Smooth muscle cell of the brain vasculature (primary cell): Measurements from ENCODE around the gene IFT122.

ENCODE experiments used
- DNase-seq: peaks from one replicate; pipeline ENCODE4 v3.0.0-alpha.2; 2012; ENCODE audit warnings: low read depth, low spot score

Gene IFT122

DNA sequence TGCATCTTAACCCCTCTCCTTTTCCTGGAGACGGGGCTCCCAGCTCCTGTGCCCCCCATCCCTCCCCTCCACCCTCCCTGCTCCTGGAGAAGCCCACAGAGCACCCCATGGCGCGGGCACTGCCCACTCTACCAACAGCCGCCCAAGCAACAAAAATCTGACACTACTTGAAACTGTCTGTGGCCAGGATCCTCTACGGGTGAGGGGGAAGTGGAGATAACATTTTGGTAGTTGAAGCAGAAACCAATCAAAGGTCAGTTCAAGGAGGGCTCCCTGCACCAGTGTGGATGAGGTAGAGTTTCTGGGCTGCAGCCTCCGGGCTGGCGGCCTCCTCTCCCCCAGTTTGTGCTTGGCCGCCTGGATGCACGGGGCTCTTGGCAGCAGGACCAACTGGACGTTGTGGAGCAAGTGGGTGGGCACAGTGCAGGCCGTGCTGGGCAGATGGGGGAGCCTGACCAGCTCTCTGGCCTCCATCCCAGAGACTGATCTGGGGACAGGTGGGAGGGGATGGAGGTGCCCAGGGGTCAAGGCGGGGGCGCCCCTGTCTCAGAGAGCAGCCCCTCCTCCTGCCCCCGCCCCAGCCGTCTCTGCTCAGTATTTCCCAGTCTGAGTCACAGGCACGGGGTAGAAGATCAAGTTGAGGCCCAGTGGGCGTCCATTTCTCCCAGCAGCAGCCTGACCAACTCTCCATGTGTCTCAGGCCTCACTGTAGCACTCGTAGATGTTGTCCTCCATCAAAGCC lies 115.8 kb downstream of the IFT122 start:
- DNase-seq: no peak

DNA sequence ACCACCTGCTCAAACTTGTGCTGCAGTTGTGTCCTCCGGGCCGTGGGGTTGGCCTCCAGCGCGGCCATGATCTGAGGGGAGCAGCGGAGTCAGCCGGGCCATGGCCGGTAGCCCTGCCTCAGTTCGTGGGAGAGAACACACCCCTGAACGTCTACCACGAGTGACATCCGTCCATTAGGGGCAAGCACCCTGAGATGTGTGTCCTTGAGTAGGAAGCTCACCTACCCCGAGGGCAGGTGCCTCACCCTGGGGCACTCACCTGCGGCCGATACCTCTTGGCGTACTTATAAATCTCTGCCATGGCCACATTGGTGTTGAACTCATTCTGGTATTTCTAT lies 116.3 kb downstream of the IFT122 start:
- no peak for DNase-seq

GRCh38 chr3:129556890-129557547 lies 117.0 kb downstream of the IFT122 start:
- DNase-seq: no peak

GRCh38 chr3:129557548-129557894 lies 117.5 kb downstream of the IFT122 start:
- no peak for DNase-seq

- no peak for DNase-seq
These were observed 118.2 kb downstream of the IFT122 start for GRCh38 chr3:129558081-129558771.

DNA sequence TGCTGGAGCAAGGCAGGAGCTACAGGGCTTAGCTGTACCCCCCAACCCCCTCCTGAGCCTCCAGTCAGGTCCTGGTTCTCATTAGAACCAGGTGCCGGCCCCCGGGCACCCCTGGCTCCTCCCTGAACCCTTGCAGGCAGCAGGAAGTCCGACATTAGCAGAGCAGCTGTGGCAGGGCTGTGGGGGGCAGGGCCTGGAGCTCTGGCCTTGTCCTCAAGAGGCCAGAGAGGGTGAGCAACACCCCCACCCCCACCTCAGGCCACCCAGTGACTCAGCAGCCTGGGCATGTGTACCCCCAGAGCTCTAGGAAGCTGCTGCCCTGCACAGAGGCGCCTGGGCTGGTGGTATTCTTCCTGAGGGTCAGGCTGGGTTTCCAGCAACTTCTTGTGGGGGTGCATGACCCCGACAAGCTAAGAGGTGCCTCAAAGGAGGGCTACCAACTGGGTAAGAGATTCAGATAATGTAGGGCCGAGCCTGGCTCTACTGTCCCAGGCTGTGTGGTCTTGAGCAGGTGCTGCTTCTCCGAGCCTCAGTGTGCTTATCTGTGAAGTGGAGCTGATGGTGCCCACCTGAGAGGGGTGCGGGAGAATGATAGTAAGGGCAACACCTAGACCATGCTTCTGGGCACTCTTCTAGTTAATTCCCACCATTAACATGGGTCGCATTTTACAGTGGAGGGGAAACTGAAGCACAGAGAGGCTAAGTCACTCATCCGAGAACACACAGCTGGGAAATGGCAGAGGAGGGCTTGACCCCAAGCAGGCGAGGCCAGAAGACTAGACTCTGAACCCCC lies 118.9 kb downstream of the IFT122 start:
- DNase-seq: no peak

GRCh38 chr3:129559565-129560079 lies 119.6 kb downstream of the IFT122 start:
- DNase-seq: no peak

DNA sequence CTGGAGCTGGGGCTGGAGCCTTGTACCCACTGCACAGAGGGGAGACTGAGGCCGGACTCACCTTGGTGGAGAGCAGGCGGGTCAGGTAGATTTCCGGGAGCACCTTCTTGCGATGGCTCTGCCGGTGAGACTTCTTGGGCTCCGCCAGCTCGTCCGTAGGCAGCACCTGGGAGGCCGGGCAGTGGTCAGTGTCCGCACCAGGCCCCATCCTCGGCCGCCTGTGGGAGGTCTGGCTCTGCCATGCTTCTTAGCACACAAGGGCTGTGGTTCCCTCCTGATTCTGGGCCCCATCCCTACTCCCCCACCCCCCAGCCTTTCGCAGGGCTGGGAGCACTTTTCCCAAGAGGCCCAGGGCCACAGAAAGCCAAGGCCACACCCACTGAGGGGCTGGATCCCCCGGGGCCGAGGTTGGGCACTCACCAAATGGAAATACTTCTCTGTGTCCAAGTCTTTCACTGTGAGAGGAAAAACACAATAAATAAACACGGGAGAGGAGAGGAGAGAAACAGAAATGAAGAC lies 120.3 kb downstream of the IFT122 start:
- no peak for DNase-seq

DNA sequence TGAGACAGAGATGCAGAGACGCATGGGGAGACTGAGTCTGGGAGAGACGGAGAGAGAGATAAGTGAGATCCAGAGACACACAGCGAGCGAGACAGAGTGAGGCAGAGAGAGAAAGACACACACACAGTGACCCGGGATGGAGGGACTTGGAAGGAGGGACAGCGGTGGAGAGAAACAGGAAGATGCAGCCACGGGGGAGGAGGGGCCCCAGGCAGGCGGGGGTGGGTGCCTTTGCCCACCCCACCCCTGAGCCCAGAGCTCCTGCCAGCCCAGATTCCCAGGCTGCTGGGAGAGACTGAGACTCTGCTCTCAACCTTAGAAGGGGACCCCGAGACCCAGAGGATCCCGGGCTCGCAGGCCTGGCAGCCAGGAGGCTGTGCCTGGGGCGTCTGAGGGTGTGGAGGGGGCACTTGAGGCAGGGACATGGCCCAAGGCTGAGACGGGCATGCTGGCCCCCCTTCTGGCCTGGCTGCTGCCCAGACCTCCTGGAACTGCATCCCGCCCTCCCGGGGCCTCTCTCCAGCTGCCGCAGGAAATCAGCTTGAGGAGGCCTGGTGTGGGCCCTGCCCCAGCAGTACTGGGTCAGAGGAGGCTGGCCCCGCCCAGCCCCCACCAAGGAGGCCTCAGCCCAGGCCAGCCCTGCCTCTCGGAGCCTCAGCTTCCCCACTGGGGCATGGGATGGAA lies 121.0 kb downstream of the IFT122 start:
- no peak for DNase-seq

- DNase-seq: no peak
These were observed 121.7 kb downstream of the IFT122 start for GRCh38 chr3:129561619-129562248.

DNA sequence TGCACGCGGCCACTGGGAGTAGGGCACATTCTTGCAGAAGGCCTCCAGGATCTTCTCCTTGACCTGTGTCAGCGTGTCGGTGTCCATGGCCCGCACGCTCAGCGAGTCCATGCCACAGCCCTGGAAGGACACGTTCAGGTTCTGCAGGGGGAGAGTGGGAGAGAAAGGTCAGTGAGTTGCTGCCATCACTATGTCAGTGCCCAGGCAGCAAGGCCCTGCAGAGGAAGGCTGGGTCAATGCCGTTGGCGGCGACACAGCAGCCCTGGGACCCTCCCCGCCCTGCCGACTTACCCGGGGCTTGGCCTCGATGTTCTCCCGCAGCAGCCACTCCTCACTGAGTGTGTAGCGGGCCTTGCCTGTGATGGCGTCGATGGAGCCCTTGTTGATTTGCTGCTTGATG lies 122.8 kb downstream of the IFT122 start:
- DNase-seq: no peak

GRCh38 chr3:129563332-129563731 lies 123.3 kb downstream of the IFT122 start:
- no peak for DNase-seq

GRCh38 chr3:129563850-129564535 lies 124.0 kb downstream of the IFT122 start:
- no peak for DNase-seq

DNA sequence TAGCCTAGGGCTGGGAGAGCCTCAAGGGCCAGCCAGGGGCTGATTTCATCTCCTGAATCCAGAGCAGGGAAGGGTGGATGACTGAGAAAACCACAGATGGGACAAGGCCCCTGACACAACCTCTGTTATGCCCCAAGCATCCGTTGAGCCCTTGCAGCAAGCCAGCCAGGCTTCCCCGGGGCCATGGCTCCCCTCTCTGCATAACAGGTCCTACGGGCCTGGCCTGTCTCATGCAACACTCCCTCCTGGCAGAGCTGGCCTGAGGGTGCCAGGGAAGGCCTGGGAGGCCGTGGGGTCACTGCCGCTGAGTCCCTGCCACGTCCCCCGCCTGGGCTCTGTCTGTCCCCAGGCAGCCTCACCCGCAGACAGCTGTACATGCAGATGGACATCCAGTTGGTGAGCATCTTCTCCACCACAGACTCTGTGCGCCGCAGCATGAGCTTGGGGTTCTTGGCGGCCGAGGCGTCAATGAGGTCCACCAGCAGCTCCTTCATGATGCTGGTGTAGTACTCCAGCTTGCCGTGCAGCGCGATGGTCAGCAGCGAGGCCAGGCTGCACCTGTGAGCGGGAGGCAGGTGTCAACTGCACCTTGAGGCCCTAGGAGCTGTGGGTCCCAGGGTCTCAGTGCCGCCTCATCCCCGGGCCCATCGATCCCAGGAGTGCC lies 125.1 kb downstream of the IFT122 start:
- DNase-seq: no peak

- DNase-seq: no peak
These were observed 125.9 kb downstream of the IFT122 start for GRCh38 chr3:129565902-129566301.

DNA sequence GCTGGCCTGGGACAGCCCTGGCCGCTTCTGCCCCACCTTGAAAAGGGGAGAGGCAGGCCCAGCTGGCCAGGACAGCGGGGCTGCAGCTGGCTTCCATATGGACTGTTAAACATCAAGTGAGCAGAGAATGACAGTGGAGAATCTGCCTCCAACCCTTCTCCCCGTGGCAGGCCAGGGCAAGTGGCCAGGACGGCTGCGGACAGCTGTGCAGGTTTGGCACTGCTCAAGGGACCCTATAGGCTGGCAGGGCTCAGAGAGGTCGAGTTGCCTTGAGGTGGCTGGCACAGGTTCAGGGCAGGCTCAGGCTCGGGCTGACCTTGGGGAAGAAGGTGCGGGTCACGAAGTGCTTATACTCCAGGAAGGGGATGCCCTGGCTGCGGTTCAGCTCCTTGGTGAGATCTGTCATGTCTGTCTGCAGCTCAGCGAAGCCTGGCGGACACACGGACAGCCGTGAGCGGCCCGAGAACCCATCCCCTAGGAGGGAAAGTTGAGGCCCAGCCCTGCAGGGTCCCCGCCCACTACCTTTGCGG lies 127.2 kb downstream of the IFT122 start:
- no peak for DNase-seq

GRCh38 chr3:129567939-129568338 lies 127.9 kb downstream of the IFT122 start:
- DNase-seq: no peak

- no peak for DNase-seq
These were observed 129.8 kb downstream of the IFT122 start for GRCh38 chr3:129569856-129570255.
